Retinal pigment epithelial cell (primary cell): ENCODE results near the gene UBE2U.

Source experiments
- DNase-seq: peaks from one replicate; pipeline ENCODE4 v3.0.0-alpha.2; 2010; ENCODE audit warnings: low read depth
- H3K4me3 ChIP-seq: 2 replicates; pipeline ENCODE4 v1.5.1; 2011; ENCODE audit warnings: mild to moderate bottlenecking, low read length, control low read depth, moderate library complexity
- TF ChIP-seq, protein P1 (sequence below): conservative IDR thresholded peaks from 2 replicates; pipeline ENCODE4 v1.5.1; 2011; ENCODE audit warnings: low read depth, low read length, control low read depth, inconsistent platforms

UBE2U gene, protein sequence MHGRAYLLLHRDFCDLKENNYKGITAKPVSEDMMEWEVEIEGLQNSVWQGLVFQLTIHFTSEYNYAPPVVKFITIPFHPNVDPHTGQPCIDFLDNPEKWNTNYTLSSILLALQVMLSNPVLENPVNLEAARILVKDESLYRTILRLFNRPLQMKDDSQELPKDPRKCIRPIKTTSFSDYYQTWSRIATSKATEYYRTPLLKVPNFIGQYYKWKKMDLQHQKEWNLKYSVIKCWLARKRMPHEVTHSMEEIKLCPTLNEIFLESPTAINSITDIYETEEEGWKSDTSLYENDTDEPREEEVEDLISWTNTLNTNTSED

DNA sequence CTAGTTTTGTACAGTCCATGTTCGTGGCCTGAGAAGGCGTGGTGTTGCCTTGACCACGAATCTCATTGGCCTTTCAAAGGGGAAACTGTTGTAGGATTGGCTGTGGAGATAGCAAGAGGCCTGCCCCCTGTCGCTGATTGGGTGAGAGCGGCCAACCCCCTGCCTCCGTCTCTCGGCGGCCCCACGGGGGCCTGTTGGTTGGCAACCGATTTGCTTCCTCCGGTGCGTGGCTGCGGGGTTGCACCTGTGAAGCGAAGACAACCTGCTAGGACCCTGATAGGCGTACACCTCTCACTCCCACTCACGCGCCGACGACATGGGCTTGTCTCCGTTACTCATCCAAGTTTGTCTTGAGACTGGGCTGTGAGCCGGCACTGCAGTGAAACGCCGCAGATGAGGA, at the start of gene UBE2U:
Gene UBE2U (plus strand): TSS at position 204 of the 400 bp plus-strand sequence. CDS start 428 bp downstream, outside the sequence.
- no peak within 1 kb of the TSS for H3K4me3 ChIP-seq
- TF ChIP-seq, protein P1, sequence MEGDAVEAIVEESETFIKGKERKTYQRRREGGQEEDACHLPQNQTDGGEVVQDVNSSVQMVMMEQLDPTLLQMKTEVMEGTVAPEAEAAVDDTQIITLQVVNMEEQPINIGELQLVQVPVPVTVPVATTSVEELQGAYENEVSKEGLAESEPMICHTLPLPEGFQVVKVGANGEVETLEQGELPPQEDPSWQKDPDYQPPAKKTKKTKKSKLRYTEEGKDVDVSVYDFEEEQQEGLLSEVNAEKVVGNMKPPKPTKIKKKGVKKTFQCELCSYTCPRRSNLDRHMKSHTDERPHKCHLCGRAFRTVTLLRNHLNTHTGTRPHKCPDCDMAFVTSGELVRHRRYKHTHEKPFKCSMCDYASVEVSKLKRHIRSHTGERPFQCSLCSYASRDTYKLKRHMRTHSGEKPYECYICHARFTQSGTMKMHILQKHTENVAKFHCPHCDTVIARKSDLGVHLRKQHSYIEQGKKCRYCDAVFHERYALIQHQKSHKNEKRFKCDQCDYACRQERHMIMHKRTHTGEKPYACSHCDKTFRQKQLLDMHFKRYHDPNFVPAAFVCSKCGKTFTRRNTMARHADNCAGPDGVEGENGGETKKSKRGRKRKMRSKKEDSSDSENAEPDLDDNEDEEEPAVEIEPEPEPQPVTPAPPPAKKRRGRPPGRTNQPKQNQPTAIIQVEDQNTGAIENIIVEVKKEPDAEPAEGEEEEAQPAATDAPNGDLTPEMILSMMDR = no peak
- DNase-seq = no peak

DNA sequence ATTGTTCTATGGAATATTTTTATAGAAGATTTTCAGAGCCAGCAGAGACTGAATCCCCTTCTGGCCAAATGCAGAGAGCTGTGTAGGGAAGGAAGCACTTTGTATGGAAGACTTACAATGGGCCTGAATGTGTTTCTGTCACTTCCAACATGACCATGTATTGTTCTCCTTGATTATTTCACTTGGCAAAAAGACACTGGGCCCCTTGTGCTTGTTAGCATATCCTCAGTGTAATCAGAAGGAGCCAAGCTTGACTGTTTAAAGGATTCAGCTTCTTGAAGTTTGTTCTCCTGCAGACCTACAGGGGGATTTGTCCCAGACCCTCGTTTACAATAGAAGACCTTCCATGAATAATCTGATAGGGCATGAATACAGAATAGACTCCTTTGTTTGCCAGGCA, 48.1 kb upstream of the UBE2U start:
- TF ChIP-seq, protein P1 = no peak
- DNase-seq = no peak
- H3K4me3 ChIP-seq = no peak overlapping the region

DNA sequence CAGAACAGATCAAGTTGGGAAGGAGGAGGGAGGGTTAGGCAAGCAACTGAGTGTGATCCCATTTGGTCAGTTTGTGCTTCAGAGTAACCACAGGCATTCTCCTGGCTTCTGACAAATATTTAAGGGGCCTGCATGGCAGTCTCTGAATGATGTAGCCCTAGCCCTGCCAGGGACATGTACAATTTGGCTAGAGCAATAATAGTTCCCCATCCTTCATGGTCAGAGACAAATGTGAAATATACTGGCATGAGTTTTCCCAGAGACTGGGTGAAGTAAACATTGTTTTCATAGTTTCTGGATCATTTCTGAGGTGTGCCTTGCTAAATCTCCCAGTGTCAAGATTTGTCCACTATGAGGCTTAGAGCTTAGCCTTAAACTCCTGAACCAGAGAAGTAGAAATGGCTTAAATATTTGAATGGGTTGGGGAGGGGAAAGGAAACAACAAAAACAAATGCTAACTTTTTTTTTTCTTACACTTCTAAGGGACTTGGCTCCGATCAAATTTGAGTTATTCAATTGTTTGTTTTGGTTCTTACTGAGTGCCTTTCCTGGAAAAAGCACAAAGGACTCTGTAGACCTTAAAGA, 42.0 kb upstream of the UBE2U start:
- TF ChIP-seq, protein P1 = no peak
- H3K4me3 ChIP-seq = no peak overlapping the region
- DNase-seq = no peak

DNA sequence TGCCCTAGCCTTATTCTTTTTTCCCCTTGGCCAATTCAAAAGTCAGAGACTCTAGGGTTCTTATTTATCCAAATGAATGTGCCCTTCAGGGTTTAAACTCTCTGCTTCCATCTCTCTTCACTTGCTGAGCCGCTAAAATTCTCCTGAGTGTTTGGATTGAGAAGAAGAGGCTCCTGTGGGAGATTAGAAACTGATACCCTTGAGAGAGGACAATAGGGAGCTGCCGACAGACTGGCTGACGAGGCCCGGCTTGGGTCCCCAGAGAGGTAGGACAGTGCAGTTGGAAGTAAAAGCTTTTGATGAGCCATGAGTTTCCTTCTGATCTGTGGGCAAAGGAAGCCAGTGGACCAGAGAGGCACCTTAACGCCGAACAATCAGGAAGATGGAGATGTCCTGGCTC, 41.3 kb upstream of the UBE2U start:
- TF ChIP-seq, protein P1 = no peak
- no peak overlapping the region for H3K4me3 ChIP-seq
- DNase-seq = no peak

DNA sequence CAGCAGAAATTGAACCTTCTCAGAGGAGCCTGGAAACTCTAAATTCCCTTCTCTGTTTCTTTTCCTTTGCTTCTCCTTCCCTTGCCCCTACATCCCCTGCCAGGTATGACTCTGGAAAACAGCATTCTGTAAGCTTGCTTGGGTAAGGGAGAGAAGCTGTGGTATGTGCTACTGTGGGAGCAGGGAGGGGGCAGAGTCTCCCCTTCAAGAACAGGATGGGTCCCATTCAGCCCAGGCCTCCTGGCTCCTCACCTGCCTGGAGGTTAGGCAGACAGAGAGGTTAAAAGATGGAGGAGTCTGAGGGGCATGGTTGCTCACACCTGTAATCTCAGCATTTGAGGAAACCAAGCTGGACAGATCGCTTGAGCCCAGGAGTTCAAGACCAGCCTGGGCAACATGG, 40.6 kb upstream of the UBE2U start:
- TF ChIP-seq, protein P1 = no peak
- H3K4me3 ChIP-seq = no peak overlapping the region
- no peak for DNase-seq

DNA sequence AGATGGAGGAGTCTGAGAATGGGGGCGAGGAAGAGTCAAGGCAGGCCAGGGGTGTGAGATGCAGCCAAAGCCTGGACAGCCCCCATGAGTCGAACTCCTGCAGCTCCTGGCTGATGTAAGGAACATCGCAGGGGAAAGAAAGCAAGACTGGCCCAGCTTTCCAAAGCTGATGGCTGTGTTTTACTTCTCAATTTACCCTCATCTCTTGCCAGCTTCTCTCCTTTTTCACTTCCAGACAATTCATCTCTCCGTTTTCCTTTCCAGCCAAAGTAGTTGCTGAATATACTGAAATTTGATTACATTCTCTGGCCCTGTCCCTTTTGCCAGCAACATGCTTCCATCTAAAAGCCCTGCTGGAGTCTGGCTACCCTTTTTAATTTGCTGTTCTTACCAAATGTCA, 40.0 kb upstream of the UBE2U start:
- TF ChIP-seq, protein P1 = no peak
- no peak overlapping the region for H3K4me3 ChIP-seq

DNA sequence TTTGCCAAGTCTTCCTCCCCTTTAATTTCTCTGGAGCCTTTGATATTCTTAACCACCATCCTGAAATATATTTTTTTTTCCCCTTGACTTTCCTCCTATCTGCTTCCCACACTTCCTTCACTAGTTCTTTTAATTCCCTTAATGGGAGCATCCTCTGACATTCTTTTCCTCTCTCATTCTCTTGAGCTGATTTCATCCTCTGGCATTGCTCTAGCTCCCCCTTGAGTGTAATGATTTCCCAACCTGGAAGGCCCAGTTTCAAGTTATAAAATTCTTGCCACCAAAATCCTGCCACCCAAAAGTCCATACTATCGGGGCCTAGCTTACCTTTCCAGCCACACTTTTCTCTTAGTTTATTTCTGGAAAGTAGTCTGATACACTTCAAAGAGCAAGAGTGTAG, 39.5 kb upstream of the UBE2U start:
- TF ChIP-seq, protein P1 = peak; percentile 68
- DNase-seq = no peak

More for the DNA sequence above, 40.0 kb upstream of the UBE2U start:
- DNase-seq = no peak

More for the DNA sequence above, 39.5 kb upstream of the UBE2U start:
- H3K4me3 ChIP-seq = no peak overlapping the region
